Activated CD4-positive, alpha-beta T cell treated with anti-CD3 and anti-CD28 coated beads, Interleukin-2, Interleukin-4, amounts not matched to agents 100 ng/mL and 50 ng/mL, durations not matched to agents 16 hours and 8 hours (primary cell): Measurements from ENCODE around the gene ABCC3.

Source experiments
- DNase-seq: peaks from one replicate; pipeline ENCODE4 v3.0.0-alpha.2; 2020; ENCODE audit warnings: low spot score

Gene ABCC3

GRCh38 chr17:50642722-50643656, 8.3 kb downstream of the ABCC3 start:
- DNase-seq: no peak

GRCh38 chr17:50645748-50646682, 11.3 kb downstream of the ABCC3 start:
- DNase-seq: no peak

GRCh38 chr17:50647187-50647586, 12.5 kb downstream of the ABCC3 start:
- no peak for DNase-seq

GRCh38 chr17:50649042-50649908, 14.6 kb downstream of the ABCC3 start:
- no peak for DNase-seq

DNA sequence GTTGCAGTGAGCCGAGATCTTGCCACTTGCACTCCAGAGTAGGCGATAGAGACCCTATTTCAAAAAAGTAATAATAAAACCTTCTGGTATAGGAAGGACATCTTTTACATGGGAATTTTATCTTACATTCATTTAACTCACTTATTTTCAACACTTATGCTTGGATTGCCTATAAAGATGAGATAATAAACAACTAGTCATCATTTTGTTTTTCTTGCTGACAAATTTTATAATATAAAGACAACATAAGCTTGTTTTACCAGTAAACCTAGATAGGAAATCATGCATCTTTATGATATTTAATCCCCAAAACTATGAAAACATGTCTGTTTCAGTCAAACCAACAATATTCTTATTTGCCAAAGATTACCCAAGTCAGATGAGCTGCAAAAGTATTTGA, 17.0 kb downstream of the ABCC3 start:
- DNase-seq: no peak

DNA sequence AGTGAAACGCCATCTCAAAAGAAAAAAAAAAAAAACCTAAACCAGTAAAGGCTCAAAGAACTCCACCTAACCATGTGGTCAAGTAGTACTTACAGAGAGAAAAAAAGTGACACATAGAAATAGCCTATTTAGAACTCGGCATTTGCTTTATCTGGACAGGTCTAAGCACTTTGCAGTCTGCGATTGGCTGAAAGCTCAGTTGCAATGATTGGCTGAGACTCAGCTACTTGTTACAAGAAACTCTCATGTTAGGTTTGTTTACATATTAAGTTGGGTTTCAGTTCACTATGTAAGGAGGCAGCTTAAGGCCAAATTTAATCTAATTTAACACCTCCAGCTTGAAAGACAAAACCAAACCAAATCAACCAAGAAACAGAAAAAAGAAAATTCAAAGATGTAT, 19.1 kb downstream of the ABCC3 start:
- no peak for DNase-seq

- no peak for DNase-seq
These were observed 21.8 kb downstream of the ABCC3 start for GRCh38 chr17:50656509-50656908.

DNA sequence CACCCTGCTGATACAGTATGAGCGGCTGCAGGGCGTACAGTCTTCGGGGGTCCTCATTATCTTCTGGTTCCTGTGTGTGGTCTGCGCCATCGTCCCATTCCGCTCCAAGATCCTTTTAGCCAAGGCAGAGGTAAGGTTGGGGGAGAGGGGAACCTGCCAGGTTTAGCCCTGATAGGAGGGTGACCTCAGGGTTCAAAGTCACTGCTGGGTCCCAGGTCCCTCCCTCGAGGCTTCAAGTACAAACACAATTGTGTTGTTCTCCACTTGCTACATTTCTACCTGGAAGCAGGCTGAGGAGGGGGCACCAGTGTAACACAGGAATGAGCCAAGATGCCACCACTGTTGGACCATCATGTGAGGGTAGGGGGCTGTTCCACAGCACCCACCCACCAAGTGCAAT, 22.4 kb downstream of the ABCC3 start:
- DNase-seq: no peak

- DNase-seq: no peak
These were observed 22.9 kb downstream of the ABCC3 start for GRCh38 chr17:50657627-50658026.

DNA sequence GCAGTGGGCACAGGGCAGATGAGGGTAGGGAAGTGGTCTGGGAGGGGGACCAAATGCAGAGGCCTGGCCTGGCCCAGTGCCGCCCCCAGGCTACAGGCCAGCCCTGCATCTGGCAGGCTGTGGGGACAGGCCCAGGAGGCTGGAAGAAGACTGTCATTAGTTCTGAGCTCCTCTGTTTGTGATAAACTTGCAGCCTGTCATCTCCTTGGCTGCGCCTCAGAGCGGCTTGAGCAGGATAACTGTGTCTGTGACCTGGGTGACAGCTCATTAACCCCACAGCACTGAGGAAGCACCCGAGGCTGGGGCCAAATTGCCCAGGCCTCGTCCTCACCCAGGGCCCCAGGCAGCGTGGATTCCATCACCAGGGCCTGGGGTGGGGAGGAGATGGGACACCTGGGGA, 23.9 kb downstream of the ABCC3 start:
- no peak for DNase-seq

- DNase-seq: no peak
These were observed 24.5 kb downstream of the ABCC3 start for GRCh38 chr17:50659179-50659578.

DNA sequence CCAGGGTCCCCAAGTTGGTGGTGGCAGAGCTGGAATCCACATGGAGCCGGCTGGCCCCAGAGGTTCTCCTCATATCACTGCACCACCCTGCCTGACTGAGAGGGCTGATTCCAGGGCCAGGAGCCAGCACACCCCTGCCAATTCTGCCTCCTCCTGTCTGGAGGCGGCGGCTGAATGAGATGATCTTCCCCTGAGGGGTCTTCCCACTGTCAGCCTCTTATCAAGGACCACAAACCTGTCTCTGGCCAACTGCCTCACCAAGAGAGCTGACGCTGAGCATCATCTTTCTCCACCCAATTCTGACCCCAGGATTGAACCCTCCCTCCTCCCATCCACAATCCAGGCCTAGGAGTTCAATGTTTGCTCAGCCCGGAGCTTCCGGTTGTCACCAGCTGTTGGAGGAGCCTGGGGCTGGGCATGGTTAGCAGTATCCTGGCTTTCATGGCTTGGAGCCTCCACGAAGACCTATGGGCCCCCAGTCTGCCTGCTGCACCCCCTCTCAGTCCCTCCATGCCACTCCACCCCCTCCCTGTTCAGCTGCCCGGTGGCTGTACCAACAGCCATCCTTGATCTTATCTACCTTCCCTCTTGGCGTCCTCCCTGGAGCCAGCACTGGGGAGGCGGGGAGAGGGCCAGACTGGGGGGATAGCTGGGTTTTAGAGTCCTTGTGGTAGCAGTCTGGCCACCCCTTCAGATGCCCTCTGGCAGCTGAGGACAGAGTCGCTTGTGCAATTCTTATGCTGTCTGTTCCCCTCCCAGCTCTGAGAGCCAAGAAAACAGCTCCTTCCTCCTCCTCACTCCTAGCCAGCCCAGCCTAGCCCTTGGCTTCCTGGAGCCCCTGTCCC, 25.6 kb downstream of the ABCC3 start:
- no peak for DNase-seq

GRCh38 chr17:50660887-50661345, 26.2 kb downstream of the ABCC3 start:
- no peak for DNase-seq

GRCh38 chr17:50661348-50661747, 26.7 kb downstream of the ABCC3 start:
- no peak for DNase-seq

DNA sequence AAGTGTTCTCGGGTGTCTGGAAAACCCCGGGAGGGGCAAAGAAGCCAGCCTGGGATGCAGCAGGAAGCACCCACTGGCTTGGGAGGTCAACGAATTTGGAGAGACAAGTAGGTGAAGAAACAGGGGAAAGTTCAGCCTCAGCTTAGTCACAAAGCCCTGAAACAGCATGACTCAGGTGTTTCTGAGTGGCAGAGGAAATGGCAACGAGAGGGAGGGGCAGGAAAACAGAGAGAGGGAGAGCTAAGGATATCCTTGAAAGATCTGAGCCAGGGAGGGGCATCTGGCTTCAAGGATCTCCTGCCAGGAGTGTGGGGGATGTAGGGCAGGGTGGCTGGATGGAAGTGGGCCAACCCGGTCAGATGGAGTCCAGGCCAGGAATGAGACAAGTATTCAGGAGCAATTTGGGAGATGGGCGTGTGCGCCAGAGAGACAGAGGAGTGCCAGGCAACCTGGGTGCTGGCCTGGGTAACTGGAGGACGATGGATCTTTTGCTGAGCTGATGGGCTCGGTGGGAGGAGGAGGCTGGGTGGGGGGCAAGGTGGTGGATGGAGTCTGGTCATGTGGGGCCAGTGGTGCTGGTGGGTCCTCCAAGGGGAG, 27.2 kb downstream of the ABCC3 start:
- peak; percentile 77 for DNase-seq

- DNase-seq: no peak
These were observed 28.0 kb downstream of the ABCC3 start for GRCh38 chr17:50662632-50663225.

GRCh38 chr17:50663812-50664374, 29.2 kb downstream of the ABCC3 start:
- DNase-seq: no peak

- no peak for DNase-seq
These were observed 30.2 kb downstream of the ABCC3 start for GRCh38 chr17:50664788-50665458.

DNA sequence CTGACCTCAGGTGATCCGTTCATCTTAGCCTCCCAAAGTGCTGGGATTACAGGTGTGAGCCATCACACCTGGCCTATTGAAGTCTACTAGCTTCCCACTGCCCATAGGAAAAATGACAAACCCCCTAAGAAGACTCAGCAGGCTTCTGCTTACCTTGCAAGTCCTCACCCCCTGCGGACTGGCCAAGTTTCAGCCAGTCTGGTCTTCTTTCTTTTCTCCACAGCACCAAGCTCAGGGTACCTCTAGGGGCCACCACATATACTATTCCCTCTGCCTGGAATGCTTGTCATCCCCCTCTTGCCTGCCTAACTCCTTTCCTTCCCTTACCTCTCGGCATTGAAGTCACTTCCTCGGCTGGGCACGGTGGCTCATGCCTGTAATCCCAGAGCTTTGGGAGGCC, 31.2 kb downstream of the ABCC3 start:
- no peak for DNase-seq
